ENCODE results near the gene EYA2. TPM values are rescaled to one million over a fixed set of nuclear protein-coding genes. Genes with fewer than 3 reads are reported as not detected.

EYA2 gene
- polyA plus RNA-seq, 1 experiment: 4.0 TPM

DNA sequence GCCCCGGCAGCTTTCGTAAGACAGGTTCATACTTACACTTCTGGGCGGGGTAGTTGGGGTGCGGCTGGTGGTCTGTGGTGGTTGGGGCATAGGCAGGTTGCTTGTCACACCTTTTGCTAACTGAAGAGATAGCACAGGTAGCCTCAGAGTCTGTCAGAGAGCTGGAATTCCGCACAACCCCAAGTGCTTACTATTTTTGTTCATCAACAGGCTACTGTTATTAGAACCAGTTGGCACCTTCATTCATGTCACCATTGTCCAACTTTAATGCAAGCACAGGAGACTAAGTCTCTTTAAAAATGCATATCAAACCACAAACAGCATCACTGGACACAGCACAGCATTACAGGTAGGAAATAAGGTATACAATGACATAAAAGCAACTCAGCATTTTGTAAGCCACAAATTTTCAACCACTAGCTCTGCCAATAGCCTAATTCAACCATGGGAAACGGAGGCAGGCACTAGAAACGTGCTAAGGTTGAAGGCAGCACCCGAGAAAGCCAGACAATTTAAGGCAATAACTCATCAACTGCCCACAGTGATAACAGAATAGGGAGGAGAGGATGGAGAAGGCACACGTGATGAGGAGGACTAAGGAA, 318.1 kb downstream of the EYA2 start:
- no peak overlapping the region for H3K27ac ChIP-seq (ENCODE audit: low read depth, low read length)
- ChIA-PET POLR2A (no interaction called here), CTCF (interaction anchor here (2.5 kb wide), 1 partner anchor 171 kb away, joined by 14 read pairs; no protein-coding TSS in a partner anchor)
- no peak overlapping the region for H3K4me3 ChIP-seq (ENCODE audit: low read depth, low read length)
- no peaks in the 10 kb centered on the region for H3K9me3 ChIP-seq (ENCODE audit: control insufficient read depth, insufficient read depth, low read length)
- TF ChIP-seq, protein P1, sequence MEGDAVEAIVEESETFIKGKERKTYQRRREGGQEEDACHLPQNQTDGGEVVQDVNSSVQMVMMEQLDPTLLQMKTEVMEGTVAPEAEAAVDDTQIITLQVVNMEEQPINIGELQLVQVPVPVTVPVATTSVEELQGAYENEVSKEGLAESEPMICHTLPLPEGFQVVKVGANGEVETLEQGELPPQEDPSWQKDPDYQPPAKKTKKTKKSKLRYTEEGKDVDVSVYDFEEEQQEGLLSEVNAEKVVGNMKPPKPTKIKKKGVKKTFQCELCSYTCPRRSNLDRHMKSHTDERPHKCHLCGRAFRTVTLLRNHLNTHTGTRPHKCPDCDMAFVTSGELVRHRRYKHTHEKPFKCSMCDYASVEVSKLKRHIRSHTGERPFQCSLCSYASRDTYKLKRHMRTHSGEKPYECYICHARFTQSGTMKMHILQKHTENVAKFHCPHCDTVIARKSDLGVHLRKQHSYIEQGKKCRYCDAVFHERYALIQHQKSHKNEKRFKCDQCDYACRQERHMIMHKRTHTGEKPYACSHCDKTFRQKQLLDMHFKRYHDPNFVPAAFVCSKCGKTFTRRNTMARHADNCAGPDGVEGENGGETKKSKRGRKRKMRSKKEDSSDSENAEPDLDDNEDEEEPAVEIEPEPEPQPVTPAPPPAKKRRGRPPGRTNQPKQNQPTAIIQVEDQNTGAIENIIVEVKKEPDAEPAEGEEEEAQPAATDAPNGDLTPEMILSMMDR (IDR thresholded peaks at IDR 0.05; ENCODE audit: low read depth, low read length): no peak
- H3K27me3 ChIP-seq (ENCODE audit: control insufficient read depth, insufficient read depth, low read length): no peaks in the 10 kb centered on the region
- DNase-seq (ENCODE audit: low read depth, low spot score): no peak

DNA sequence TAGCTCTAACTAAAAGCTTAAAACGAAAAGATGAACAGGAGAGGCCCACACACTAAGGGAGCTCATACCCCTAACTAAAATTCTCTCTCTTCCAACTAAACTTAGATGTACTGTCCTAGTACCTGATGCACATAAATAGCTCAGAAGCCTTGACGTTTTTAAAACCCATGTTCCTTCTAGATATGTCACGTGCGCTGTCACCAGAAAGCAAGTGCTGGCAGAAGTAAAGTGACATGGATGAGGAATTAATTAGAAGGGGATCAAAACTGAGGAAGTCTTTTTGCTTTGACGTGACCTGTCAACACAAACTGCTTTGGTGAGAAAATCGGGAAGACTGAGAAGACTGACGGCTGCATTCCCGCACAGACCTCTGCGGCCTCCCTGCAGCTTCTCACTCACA, 319.3 kb downstream of the EYA2 start:
- Histone ChIP-seq H3K27ac (ENCODE audit: low read depth, low read length) (no peak overlapping the region), H3K27me3 (ENCODE audit: control insufficient read depth, insufficient read depth, low read length) (no peaks in the 10 kb centered on the region), H3K4me3 (ENCODE audit: low read depth, low read length) (no peak overlapping the region), H3K9me3 (ENCODE audit: control insufficient read depth, insufficient read depth, low read length) (no peaks in the 10 kb centered on the region)
- CTCF ChIA-PET: interaction anchor here (0.6 to 2.5 kb wide), 5 partner anchors 9 to 407 kb away, joined by 3 to 14 read pairs (median 4); no protein-coding TSS in a partner anchor
- TF ChIP-seq, protein P1 (IDR thresholded peaks at IDR 0.05; ENCODE audit: low read depth, low read length): no peak
- no peak for DNase-seq (ENCODE audit: low read depth, low spot score)
- POLR2A ChIA-PET: interaction anchor here (0.6 kb wide), 1 partner anchor 84 kb away, joined by 6 read pairs; no protein-coding TSS in a partner anchor

DNA sequence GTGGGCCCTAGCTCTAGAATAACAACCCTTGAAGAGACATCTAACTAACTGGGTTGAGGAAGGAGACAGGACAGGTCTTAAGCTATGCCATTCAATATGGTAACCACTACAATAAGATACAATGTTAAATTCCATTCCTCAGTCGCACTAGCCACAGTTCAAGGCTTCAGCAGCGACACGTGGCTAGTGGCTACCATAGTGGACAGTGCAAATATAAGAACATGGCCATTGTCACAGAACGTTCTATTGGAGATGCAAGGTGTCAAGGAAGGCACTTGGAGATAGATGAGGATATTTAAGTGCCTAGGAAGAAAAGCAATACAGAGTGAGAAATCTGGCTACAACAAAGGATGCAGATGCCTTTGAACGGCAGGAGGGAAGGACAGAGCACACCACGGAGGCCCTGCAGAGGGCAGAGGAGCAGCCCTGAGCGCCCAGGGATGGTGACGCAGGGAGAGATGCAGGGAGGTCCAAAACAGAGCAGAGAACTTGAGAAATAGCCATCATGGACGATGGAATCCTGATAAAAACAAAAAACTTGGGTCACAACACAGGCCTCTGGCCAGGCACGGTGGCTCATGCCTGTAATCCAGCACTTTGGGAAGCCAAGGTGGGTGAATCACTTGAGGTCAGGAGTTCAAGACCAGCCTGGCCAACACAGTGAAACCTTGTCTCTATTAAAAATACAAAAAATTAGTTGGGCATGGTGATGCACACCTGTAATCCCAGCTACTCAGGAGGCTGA, 321.2 kb downstream of the EYA2 start:
- ChIA-PET CTCF (interaction anchor here (1.2 to 6.8 kb wide), 3 partner anchors 168 to 458 kb away, joined by 3 to 52 read pairs (median 14); no protein-coding TSS in a partner anchor), POLR2A (no interaction called here)
- no peaks in the 10 kb centered on the region for H3K9me3 ChIP-seq (ENCODE audit: control insufficient read depth, insufficient read depth, low read length)
- TF ChIP-seq, protein P1 (IDR thresholded peaks at IDR 0.05; ENCODE audit: low read depth, low read length): no peak
- H3K4me3 ChIP-seq (ENCODE audit: low read depth, low read length): no peak overlapping the region
- no peak overlapping the region for H3K27ac ChIP-seq (ENCODE audit: low read depth, low read length)
- DNase-seq (ENCODE audit: low read depth, low spot score): no peak
- H3K27me3 ChIP-seq (ENCODE audit: control insufficient read depth, insufficient read depth, low read length): no peaks in the 10 kb centered on the region

DNA sequence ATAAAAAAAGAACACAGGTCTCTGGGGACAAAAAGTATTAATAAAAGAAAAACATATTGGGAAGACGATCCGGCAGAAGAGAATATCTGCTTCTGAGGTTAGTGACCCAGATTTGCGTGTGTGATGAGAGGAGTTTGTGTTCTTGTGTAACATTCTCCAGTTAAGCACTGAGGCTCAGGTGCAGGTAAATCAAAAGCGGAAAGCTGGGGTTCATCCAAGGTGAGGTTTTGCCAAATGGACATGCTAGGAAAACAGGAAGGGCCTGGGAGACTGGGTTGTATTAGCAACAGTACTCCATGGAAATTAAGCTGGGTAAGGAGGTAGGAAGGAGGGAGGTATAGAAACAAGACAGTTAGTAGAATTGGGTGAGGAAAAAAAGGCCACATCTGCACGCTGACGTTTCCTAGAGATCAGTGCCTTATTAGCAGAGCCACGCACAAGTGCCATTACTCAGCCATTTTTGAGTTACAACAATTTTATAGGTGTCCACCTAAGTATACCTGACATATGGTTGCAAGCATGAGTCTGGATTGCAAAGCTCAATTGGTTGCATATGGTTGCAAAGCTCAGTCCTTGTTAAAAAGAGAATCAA, 322.3 kb downstream of the EYA2 start:
- ChIA-PET CTCF (interaction anchor here (0.5 to 6.8 kb wide), 3 partner anchors 167 to 343 kb away, joined by 4 to 52 read pairs (median 6); no protein-coding TSS in a partner anchor), POLR2A (no interaction called here)
- DNase-seq (ENCODE audit: low read depth, low spot score): no peak

More for the DNA sequence above, 322.3 kb downstream of the EYA2 start:
- TF ChIP-seq, protein P1 (IDR thresholded peaks at IDR 0.05; ENCODE audit: low read depth, low read length): no peak
- Histone ChIP-seq H3K27ac (ENCODE audit: low read depth, low read length) (no peak overlapping the region), H3K4me3 (ENCODE audit: low read depth, low read length) (no peak overlapping the region), H3K9me3 (ENCODE audit: control insufficient read depth, insufficient read depth, low read length) (no peaks in the 10 kb centered on the region), H3K27me3 (ENCODE audit: control insufficient read depth, insufficient read depth, low read length) (no peaks in the 10 kb centered on the region)
